Activated T-cell treated with anti-CD3 and anti-CD28 coated beads for 1 hour (primary cell): Measurements from ENCODE around the gene CCL26.
"Not testable (repeated sequence)": the region's sequence is repeated elsewhere in the genome, so short reads cannot be mapped to it uniquely, and the experiment has no call there.

ENCODE experiments used
- DNase-seq: peaks from one replicate; pipeline ENCODE4 v3.0.0-alpha.2; 2020; ENCODE audit warnings: low read depth

Gene CCL26

DNA sequence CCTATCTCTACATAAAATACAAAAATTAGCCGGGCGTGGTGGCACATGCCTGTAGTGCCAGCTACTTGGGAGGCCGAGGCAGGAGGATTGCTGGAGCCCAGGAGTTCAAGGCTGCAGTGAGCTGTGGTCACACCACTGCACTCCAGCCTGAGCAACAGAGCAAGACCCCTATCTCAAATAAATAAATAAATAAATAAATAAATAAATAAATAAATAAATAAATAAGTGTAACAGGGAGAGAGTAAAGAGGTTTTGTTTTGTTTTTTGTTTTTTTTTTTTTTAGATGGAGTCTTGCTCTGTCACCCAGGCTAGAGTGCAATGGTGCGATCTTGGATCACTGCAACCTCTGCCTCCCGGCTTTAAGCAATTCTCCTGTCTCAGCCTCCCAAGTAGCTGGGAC is 20.6 kb upstream of the CCL26 start:
- DNase-seq: not testable (repeated sequence)

DNA sequence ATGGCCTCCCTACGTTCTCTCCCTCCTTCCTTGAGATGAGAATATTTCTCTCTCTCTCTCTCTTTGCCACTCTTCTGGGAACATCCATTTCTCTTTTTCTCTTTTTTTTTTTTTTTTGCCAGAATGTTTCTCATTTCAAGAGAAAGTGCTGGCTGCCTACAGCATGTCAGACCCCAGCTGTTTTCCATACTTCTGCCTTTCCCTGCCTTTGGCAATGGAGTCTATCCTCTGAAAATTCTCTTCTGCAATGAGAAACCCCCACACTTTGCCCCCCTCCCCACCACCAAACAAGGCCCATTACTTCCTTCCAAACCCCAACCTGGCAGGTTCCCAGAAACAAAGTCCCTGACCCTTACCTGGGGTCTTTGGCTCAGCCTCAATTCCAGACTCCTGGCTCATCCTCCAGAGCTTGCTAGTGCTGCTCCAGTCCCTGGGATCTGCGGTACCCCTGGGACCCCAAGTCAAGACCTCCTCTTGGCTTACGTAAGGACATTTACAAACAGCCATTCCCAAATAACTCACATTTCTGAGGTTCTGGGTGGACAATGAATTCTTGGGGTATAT is 17.4 kb upstream of the CCL26 start:
- DNase-seq: no peak

- DNase-seq: not testable (repeated sequence)
These were observed 16.3 kb upstream of the CCL26 start for GRCh38 chr7:75788154-75788847.

DNA sequence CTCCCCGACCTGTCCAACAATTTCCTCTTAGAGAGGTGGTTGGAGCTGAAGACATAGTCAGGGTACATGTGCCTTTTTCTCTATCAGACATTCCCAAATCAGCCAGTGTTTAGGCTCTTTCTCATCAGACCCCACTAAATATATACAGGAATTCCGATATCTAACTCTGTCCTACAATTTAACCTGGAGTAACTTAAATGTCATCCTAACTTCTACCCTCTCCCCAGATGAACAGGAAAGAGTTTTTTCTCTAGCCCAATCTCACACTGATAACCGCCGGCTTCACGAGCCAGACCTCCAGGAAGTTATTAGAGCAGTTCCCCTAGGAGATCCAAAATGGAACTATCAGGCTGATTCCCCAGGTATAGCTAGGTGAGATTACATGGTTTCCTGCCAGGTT is 11.0 kb upstream of the CCL26 start:
- DNase-seq: not testable (repeated sequence)

DNA sequence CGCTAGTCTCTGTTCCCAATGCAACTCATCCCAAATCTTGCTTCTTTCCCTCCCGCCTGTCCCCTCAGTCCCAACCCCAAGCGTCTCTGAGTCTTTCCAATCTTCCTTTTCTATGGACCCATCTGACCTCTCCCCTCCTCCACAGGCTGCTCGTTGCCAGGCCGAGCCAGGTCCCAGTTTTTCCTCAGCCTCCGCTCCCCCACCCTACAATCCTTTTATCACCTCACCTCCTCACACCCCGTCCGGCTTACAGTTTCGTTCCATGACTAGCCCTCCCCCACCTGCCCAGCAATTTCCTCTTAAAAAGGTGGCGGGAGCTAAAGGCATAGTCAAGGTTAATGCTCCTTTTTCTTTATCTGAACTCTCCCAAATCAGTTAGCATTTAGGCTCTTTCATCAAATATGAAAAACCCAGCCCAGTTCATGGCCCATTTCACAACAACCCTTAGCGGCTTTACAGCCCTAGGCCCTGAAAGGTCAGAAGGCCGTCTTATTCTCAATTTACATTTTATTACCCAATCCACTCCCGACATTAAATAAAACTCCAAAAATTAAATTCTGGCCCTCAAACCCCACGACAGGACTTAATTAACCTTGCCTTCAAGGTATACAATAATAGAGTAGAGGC is 8.7 kb upstream of the CCL26 start:
- DNase-seq: not testable (repeated sequence)

GRCh38 chr7:75779516-75779915 is 7.5 kb upstream of the CCL26 start:
- DNase-seq: not testable (repeated sequence)

DNA sequence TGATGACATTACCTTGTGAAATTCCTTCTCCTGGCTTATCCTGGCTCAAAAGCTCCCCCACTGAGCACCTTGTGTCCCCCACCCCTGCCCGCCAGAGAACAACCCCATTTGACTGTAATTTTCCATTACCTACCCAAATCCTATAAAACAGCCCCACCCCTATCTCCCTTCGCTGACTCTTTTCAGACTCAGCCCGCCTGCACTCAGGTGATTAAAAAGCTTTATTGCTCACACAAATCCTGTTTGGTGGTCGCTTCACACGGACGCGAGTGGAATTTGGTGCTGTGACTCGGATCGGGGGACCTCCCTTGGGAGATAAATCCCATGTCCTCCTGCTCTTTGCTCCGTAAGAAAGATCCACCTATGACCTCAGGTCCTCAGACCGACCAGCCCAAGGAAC is 7.0 kb upstream of the CCL26 start:
- DNase-seq: not testable (repeated sequence)

- DNase-seq: peak; percentile 12
These were observed 4.4 kb upstream of the CCL26 start for GRCh38 chr7:75776295-75776971.

- not testable (repeated sequence) for DNase-seq
These were observed 1.9 kb upstream of the CCL26 start for GRCh38 chr7:75773958-75774357.

GRCh38 chr7:75771224-75771623 is 787 bp downstream of the CCL26 start:
- DNase-seq: no peak

GRCh38 chr7:75762350-75762917 is 9.6 kb downstream of the CCL26 start:
- no peak for DNase-seq

GRCh38 chr7:75761801-75762200 is 10.2 kb downstream of the CCL26 start:
- DNase-seq: not testable (repeated sequence)

DNA sequence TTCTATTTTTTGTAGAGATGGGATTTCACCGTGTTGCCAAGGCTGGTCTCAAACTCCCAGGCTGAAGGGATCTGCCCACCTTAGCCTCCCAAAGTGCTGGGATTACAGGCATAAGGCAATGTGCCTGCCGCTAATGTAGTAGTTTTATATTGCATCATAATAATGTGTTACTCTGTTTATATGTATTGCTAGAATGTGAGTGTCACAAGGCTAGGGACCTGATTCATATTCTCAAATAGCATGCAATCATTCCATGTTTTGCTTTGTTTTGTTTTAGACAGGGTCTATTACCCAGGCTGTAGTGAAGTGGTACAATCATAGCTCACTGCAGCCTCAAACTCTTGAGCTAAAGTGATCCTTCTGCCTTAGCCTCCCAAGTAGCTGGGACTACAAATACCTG is 13.5 kb downstream of the CCL26 start:
- DNase-seq: no peak

DNA sequence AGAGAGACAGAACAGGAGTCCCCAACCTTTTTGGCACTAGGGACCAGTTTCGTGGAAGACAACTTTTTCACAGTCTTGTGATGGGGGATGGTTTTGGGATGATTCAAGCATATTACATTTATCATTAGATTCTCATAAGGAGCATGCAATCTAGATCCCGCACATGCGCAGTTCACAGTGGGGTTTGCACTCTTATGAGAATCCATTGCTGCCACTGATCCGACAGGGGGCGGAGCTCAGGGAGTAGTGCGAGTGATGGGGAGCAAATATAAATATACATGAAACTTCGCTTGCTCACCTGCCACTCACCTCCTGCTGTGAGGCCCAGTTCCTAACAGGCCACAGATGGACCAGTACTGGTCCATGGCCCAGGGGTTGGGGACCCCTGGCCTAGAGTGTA is 14.2 kb downstream of the CCL26 start:
- DNase-seq: no peak

- DNase-seq: no peak
These were observed 14.9 kb downstream of the CCL26 start for GRCh38 chr7:75756991-75757676.

DNA sequence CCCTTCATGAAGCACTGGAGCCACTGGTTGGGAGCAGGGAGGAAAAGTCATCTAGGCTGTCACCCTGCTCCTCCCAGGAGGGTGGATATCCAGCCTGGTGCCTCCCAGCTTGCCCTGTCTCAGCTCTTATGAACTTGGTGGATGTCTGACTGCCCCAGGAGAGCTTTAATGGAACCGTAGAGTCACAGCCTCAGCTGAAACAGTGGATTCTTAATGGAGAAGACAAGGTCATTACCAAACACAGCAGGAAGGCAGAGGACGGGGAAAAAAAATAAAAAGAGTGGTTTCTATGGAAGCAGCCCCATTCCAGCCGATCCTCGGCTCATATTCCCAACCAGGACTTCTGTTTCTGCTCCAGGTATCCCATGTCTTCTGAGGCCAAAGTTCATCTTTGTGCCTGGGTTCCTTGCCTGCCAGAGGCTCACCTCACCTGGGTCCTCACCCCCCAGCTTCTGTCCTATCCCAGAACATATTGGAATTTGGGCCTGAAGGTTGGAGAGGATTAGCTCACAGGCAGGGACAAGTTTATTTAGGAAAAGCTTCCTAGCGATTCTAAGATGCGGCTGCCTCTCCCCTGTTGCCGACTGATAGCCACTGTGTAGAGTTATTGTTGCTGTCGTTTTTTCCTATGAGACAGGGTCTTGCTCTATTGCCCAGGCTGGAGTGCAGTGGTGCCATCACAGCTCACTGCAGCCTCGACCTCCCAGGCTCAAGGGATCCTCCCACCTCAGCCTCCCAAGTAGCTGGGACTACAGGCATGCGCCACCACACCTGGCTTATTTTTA is 15.6 kb downstream of the CCL26 start:
- no peak for DNase-seq

GRCh38 chr7:75743455-75743859 is 28.6 kb downstream of the CCL26 start:
- DNase-seq: no peak

DNA sequence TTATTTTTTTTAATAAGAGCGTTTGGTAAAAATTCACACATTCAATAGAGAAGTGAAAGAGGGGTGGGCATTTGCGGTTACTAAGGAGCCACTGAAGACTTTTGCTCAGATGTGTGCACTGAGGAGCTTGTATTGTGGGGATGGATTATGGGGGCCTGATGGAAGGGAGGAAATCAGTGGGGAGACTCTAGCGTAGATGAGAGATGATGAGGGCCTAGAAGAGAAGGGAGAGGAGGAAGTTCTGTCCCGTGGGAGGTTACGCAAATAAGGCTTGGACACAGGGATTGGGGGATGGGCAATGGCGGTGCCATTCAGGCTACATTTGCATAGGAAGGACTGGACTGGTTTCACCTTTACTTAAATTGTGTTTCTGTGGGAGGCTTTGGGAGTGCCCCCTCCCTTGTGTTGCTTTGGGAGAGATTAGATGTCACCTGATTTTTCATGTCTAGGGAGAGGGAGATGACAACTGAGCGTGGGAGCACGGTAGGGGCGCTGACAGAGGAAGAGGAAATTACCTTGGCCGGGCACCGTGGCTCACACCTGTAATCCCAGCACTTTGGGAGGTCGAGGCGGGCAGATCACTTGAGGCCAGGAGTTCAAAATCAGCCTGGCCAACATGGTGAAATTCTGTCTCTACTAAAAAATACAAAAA is 31.0 kb downstream of the CCL26 start:
- DNase-seq: no peak

GRCh38 chr7:75739796-75740672 is 32.0 kb downstream of the CCL26 start:
- DNase-seq: no peak
